Activated CD8-positive, alpha-beta T cell treated with anti-CD3 and anti-CD28 coated beads for 36 hours (primary cell): ENCODE results near the gene CRTC1. TPM values are rescaled to one million over a fixed set of nuclear protein-coding genes. Genes with fewer than 3 reads are reported as not detected.

ENCODE experiments used
- ATAC-seq: fragments of 200-7000 bp; cut with Tn5 transposase; one replicate; pipeline ENCODE4 v1.10.0; 2021; ENCODE audit warnings: mild to moderate bottlenecking, moderate library complexity
- CTCF ChIA-PET: fragments of 350-600 bp; sonication (Branson Sonifier 250); formaldehyde crosslinking; loops from one replicate; lab custom pipeline; 2021; ENCODE audit warnings: antibody characterized with exemption; lab: Charles Lee
- POLR2A ChIA-PET: fragments of 350-600 bp; sonication (Branson Sonifier 250); formaldehyde crosslinking; loops from one replicate; lab custom pipeline; 2021; ENCODE audit warnings: antibody characterized with exemption; lab: Charles Lee
- DNase-seq: peaks from one replicate; pipeline ENCODE4 v3.0.0-alpha.2; 2020
- H3K27ac Mint-ChIP-seq: one replicate; pipeline ENCODE4 v1.8.0; 2021; ENCODE audit warnings: mild to moderate bottlenecking, mixed read lengths
- H3K27me3 Mint-ChIP-seq: one replicate; pipeline ENCODE4 v1.8.0; 2021; ENCODE audit warnings: mixed read lengths
- H3K36me3 Mint-ChIP-seq: one replicate; pipeline ENCODE4 v1.8.0; 2021; ENCODE audit warnings: low read depth, mixed read lengths
- H3K4me1 Mint-ChIP-seq: one replicate; pipeline ENCODE4 v1.8.0; 2021; ENCODE audit warnings: low read depth, mixed read lengths
- H3K4me3 Mint-ChIP-seq: one replicate; pipeline ENCODE4 v1.8.0; 2021; ENCODE audit warnings: mild to moderate bottlenecking, moderate library complexity, mixed read lengths
- H3K9me3 Mint-ChIP-seq: one replicate; pipeline ENCODE4 v1.8.0; 2021; ENCODE audit warnings: mixed read lengths
- CTCF ChIP-seq: fragments of 200-600 bp; IDR thresholded peaks from one replicate; pipeline ENCODE4 v1.8.0; 2022; ENCODE audit warnings: antibody characterized with exemption, mild to moderate bottlenecking
- intact Hi-C: fragments of 100-400 bp; cut with micrococcal nuclease; formaldehyde crosslinking; loops from one replicate; pipeline ENCODE4 v1.10.0; 2022
- total RNA-seq, 2 experiments: library from RNA; stranded (reverse); gene quantifications; one replicate each; pipeline ENCODE4 v1.2.3, GENCODE V29; 2021

The CRTC1 gene
- total RNA-seq, 2 experiments from 2014 or later: 4.4 to 4.5 TPM

- intact Hi-C loops: no loop called here
- Mint-ChIP-seq H3K4me3 (no peak overlapping the region), H3K36me3 (peaks cover 7% of the 10 kb centered on the region), H3K4me1 (peaks cover 6% of the 10 kb centered on the region), H3K27ac (no peak overlapping the region), H3K9me3 (no peaks in the 10 kb centered on the region), H3K27me3 (no peaks in the 10 kb centered on the region)
- ATAC-seq: no peak
- ChIA-PET CTCF (no interaction called here), POLR2A (interaction anchor here (0.8 kb wide), 1 partner anchor 162 kb away, joined by 3 read pairs; no protein-coding TSS in a partner anchor)
- DNase-seq: no peak
- TF ChIP-seq CTCF: no peak
Measured at GRCh38 chr19:18666317-18666716, 17.2 kb upstream of the CRTC1 start.

DNA sequence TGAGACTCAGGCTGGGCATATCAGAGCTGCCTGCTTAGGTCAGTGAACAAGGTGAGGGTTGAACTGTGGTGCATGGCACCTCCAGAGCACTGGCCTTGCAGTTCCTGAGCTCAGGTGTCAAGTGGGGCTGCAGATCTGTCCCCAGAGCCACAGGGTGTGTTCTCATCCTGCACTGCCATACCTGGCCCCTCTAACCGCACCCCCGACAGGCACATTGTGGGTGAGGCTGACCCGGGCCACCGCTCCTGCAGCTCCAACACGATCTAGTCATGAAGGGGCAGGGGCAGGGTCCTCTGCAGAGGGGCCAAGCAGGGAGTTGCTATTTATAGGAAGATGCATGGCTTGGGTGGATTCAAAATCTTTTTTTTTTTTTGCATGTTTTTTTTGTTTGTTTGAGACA lies 16.7 kb upstream of the CRTC1 start:
- intact Hi-C loops: no loop called here
- H3K27me3 Mint-ChIP-seq: no peaks in the 10 kb centered on the region
- H3K27ac Mint-ChIP-seq: no peak overlapping the region
- H3K4me1 Mint-ChIP-seq: peaks cover 6% of the 10 kb centered on the region
- CTCF ChIA-PET: no interaction called here
- no peaks in the 10 kb centered on the region for H3K9me3 Mint-ChIP-seq
- H3K36me3 Mint-ChIP-seq: peaks cover 7% of the 10 kb centered on the region
- H3K4me3 Mint-ChIP-seq: no peak overlapping the region
- ATAC-seq (no peak), DNase-seq (no peak)
- POLR2A ChIA-PET: no interaction called here
- no peak for TF ChIP-seq CTCF

DNA sequence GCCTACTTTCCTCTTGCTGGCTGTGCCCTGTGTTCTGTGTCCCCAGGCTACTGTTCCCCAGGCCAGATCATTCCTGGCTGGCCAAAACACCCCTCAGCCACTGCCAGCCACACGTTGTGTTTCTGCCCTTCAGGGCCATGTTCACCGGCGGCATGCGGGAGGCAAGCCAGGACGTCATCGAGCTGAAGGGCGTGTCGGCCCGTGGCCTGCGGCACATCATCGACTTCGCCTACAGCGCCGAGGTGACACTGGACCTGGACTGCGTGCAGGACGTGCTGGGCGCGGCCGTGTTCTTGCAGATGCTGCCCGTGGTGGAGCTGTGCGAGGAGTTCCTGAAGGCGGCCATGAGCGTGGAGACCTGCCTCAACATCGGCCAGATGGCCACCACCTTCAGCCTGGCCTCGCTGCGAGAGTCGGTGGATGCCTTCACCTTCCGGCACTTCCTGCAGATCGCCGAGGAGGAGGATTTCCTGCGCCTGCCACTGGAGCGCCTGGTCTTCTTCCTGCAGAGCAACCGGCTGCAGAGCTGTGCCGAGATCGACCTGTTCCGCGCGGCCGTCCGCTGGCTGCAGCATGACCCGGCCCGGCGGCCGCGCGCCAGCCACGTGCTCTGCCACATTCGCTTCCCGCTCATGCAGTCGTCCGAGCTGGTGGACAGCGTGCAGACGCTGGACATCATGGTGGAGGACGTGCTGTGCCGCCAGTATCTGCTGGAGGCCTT lies 15.8 kb upstream of the CRTC1 start:
- Mint-ChIP-seq H3K27ac (no peak overlapping the region), H3K4me1 (peaks cover 6% of the 10 kb centered on the region), H3K9me3 (no peaks in the 10 kb centered on the region), H3K27me3 (no peaks in the 10 kb centered on the region), H3K4me3 (no peak overlapping the region), H3K36me3 (peaks cover 7% of the 10 kb centered on the region)
- ATAC-seq: no peak
- no peak for TF ChIP-seq CTCF
- intact Hi-C loops: no loop called here
- no peak for DNase-seq
- CTCF ChIA-PET: no interaction called here
- POLR2A ChIA-PET: no interaction called here

- ATAC-seq (no peak), DNase-seq (no peak)
- Mint-ChIP-seq H3K9me3 (no peaks in the 10 kb centered on the region), H3K27me3 (no peaks in the 10 kb centered on the region), H3K27ac (no peak overlapping the region), H3K4me3 (no peak overlapping the region), H3K36me3 (peaks cover 7% of the 10 kb centered on the region), H3K4me1 (peaks cover 6% of the 10 kb centered on the region)
- CTCF ChIA-PET: no interaction called here
- intact Hi-C loops: no loop called here
- TF ChIP-seq CTCF: no peak
- POLR2A ChIA-PET: no interaction called here
Measured at GRCh38 chr19:18668252-18668631, 15.2 kb upstream of the CRTC1 start.

DNA sequence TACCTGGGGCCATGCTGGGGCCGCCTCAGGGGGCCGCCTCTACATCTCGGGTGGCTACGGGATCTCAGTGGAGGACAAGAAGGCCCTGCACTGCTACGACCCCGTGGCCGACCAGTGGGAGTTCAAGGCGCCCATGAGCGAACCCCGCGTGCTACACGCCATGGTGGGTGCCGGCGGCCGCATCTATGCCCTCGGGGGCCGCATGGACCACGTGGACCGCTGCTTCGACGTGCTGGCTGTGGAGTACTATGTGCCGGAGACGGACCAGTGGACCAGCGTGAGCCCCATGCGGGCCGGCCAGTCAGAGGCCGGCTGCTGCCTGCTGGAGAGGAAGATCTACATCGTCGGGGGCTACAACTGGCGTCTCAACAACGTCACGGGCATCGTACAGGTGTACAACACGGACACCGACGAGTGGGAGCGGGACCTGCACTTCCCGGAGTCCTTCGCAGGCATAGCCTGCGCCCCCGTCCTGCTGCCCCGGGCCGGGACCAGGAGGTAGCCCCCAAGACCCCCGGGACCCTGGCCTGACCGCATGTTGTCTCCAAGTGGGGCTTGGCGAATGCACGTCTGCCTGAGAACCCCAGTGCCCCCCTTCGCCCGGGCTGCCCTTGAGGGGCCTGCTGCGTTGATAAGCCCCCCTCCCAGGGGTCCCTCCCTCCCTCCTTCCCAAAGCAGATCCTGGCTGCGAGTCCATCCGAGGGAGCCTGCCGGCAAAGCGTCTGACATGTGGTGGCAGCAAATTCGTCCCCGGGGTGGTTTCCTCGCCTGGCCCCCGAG lies 14.5 kb upstream of the CRTC1 start:
- no peak for TF ChIP-seq CTCF
- ATAC-seq: no peak
- POLR2A ChIA-PET: no interaction called here

More for the DNA sequence above, 14.5 kb upstream of the CRTC1 start:
- H3K9me3 Mint-ChIP-seq: no peaks in the 10 kb centered on the region
- intact Hi-C loops: no loop called here
- H3K27me3 Mint-ChIP-seq: no peaks in the 10 kb centered on the region
- H3K27ac Mint-ChIP-seq: no peak overlapping the region
- H3K4me1 Mint-ChIP-seq: peaks cover 4% of the 10 kb centered on the region
- no peak overlapping the region for H3K4me3 Mint-ChIP-seq
- no peak for DNase-seq
- CTCF ChIA-PET: no interaction called here
- peaks cover 7% of the 10 kb centered on the region for H3K36me3 Mint-ChIP-seq
